Caki2 (cell line): ENCODE data around the gene ALG2. TPM values are rescaled to one million over a fixed set of nuclear protein-coding genes. Genes with fewer than 3 reads are reported as not detected.

Experiments
- DNase-seq: peaks from one replicate; pipeline ENCODE4 v3.0.0-alpha.2; 2015; ENCODE audit warnings: low read depth
- in situ Hi-C: cut with HindIII; loops from 2 replicates; pipeline ENCODE4 v1.10.0; 2016; ENCODE audit warnings: low sequenced_read_pairs, low pct_unique_long_range_greater_than_20kb, mixed read lengths
- total RNA-seq: library from RNA; depleted of rRNA; stranded (reverse); fragments of >200 nt; shearing (Covaris generic); gene quantifications from 2 replicates; pipeline ENCODE4 v1.2.3, GENCODE V29; 2014; ENCODE audit warnings: low replicate concordance

ALG2 gene
- total RNA-seq, 1 experiment from 2014 or later, result 19.5 TPM

DNA sequence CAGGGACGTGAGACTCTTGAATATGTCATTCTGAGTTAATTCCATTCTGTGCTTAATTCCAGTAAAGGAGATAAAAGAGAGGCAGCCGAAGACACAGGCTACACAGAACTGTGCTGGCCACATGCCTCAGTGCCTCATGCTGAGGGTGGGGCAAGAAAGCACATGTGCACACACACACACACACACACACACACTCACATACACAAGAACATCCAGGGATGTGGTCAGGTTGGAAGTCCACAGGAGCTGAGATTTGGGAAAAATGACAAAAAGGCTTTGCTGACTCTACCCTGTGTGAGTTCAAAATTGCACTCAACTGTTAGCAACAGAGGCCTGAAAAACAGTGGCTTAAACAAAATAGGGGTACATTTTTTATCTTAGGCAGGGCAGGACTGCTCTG, 40.5 kb downstream of the ALG2 start:
- in situ Hi-C loops, result no loop called here
- no peak for DNase-seq

- no peak for DNase-seq
- in situ Hi-C loops, result no loop called here
These were observed 41.1 kb downstream of the ALG2 start for GRCh38 chr9:99180662-99181061.

DNA sequence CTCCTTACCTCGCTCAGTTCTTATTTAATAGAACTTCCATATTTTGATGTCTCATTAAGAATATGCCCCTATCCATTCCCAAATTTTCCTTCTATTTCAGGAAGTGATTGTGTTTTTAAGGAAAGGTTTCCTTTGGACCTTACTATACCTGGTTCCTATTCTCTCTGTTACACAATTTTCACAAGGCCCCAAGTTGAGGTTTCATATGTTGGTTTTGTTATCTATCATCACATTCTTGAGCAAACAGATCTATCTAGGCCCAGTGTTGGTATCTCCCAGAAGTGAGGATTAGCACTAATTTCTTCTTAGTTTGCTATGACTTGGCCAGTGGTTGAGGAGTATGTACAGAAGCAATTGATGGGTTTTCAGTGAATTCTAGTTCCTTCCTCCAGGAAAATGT, 41.5 kb downstream of the ALG2 start:
- no peak for DNase-seq
- in situ Hi-C loops, result no loop called here

- in situ Hi-C loops, result no loop called here
- DNase-seq, result no peak
These were observed 42.5 kb downstream of the ALG2 start for GRCh38 chr9:99178912-99179872.

- DNase-seq, result no peak
- in situ Hi-C loops, result no loop called here
These were observed 44.0 kb downstream of the ALG2 start for GRCh38 chr9:99177576-99178366.

DNA sequence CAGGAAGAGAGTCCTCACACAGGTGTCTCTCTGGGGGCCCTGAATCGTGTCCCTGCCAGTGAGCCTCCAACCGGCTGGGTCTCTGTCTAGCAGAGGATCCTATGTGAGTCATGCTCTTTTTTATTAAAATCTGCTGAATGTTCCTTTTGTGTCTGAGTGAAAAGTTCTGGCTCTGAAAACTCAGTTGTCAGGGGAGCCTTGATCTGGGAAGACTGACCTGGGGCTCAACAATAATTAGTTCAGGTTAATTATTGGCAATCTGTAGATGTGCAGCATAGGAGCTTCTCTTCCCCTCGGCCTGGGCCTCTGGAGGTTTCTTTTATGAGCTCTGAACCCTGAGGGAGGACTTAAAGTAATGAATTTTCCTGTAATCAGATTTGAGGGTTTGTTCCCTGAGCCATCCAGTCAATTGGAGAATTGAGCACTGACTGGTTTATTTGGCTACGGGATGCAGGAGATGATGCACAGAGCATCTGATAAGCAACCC, 45.2 kb downstream of the ALG2 start:
- DNase-seq, result no peak
- in situ Hi-C loops, result no loop called here

GRCh38 chr9:99173570-99174504, 47.9 kb downstream of the ALG2 start:
- no peak for DNase-seq
- in situ Hi-C loops, result no loop called here

GRCh38 chr9:99172124-99173091, 49.3 kb downstream of the ALG2 start:
- peak; percentile 21 for DNase-seq
- in situ Hi-C loops, result no loop called here

GRCh38 chr9:99171225-99172123, 50.3 kb downstream of the ALG2 start:
- in situ Hi-C loops, result no loop called here
- no peak for DNase-seq

DNA sequence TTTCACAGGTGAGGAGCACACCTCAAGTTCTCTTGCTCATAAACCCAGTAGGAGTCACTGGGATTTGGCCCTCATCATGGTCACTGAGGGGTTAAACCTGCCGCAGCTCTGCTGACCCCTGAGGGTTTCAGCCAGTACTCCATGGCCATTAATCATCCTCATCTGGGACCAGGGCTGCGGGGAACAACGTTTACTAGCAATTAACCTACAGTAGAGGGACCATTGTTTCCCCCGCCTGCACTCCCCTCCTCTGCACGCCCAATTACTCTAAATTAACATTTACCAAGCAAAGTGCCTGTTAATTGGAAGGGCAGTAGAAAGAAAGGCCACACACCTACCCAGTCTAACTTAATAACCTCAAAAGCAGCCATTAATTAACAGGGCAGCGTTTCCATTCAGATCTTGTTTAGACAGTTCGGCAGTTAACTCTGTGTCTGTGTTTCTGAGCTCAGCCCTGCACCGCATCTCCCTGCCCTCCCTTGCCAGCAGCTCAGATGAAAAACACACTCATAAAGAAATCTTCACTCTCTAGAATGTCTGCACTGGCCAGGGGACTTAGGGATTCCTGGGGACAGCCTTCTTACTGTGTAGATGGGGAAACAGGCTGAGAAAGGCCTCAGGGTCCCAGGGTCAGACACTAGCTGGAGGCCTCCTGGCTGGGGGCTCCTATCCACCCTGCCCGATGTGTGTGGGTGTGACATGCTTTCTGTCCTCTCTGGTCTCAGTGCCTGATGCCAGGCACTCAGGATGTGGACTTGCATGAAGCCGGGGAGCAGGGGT, 51.6 kb downstream of the ALG2 start:
- no peak for DNase-seq
- in situ Hi-C loops, result no loop called here

- no peak for DNase-seq
- in situ Hi-C loops, result no loop called here
These were observed 52.7 kb downstream of the ALG2 start for GRCh38 chr9:99169086-99169485.

- no peak for DNase-seq
- in situ Hi-C loops, result no loop called here
These were observed 54.0 kb downstream of the ALG2 start for GRCh38 chr9:99167694-99168093.

DNA sequence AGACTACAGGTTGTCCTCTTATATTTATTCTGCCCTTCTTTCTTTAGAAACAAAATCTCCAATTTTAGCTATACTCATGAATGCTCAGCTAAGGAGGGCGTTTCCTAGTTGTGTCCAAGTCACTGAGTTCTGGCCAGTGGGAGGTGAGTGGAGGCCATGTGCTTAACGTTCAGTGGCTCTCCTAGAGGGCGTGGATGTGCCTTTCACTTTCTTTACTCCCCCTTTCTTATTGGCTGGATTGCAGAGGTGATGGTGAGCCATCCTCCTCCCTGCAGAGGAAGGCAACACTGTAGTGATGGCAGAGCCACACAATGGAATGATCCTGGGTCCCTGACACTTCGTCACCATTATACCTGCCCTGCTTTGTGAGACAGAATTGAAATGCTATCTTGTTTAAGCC, 54.6 kb downstream of the ALG2 start:
- no peak for DNase-seq
- in situ Hi-C loops, result no loop called here
